Kidney epithelial cell (primary cell): Measurements from ENCODE around the gene AGL. TPM values are rescaled to one million over a fixed set of nuclear protein-coding genes. Genes with fewer than 3 reads are reported as not detected.
A peak's percentile ranks its signal among the peaks of the same experiment; 100 is the strongest.
"Not testable (repeated sequence)": the region's sequence is repeated elsewhere in the genome, so short reads cannot be mapped to it uniquely, and the experiment has no call there.

Experiments used
- DNase-seq: peaks from one replicate; pipeline ENCODE4 v3.0.0-alpha.2; 2010; ENCODE audit warnings: low read depth
- H3K27me3 ChIP-seq: 2 replicates; pipeline ENCODE4 v1.6.0; 2011; ENCODE audit warnings: low read length; ENCODE audit not compliant: control insufficient read depth, insufficient read depth
- H3K36me3 ChIP-seq: 2 replicates; pipeline ENCODE4 v1.5.1; 2011; ENCODE audit warnings: low read length; ENCODE audit not compliant: control insufficient read depth, insufficient read depth
- H3K4me3 ChIP-seq: 2 replicates; pipeline ENCODE4 v1.5.1; 2011; ENCODE audit warnings: low read depth, mild to moderate bottlenecking, control low read depth, low read length
- CTCF ChIP-seq: IDR thresholded peaks from 2 replicates; pipeline ENCODE4 v1.5.1; 2011; ENCODE audit warnings: mild to moderate bottlenecking, moderate library complexity, low read length, control low read depth, inconsistent platforms; ENCODE audit not compliant: insufficient read depth, poor library complexity, severe bottlenecking
- total RNA-seq: library from RNA; depleted of rRNA; stranded (reverse); fragments of >200 nt; gene quantifications from 2 replicates; pipeline ENCODE4 v1.2.3, GENCODE V29; 2015

AGL gene
- total RNA-seq, 1 donor from 2014 or later: 15.4 TPM

DNA sequence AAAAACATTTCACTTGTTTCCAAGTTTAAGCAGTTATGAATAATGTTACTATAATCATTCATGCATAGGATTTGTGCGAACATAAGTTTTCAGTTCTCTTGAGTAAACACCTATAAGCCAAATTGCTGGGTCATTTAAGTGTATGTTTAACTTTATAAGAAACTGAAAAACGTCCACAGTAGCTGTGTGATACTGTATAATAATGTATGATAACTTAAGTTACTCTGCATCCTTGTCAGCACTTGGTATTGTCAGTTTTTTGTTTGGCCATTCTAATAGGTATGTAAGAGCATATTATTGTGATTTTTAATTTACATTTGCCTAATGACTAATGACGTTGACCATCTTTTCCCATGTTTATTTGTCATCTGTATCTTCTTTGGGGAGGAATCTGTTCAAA is 105.2 kb downstream of the AGL start:
- no peak for TF ChIP-seq CTCF
- Histone ChIP-seq H3K27me3 (no peaks in the 10 kb centered on the region), H3K36me3 (no peaks in the 10 kb centered on the region), H3K4me3 (no peak overlapping the region)
- no peak for DNase-seq

- no peak for TF ChIP-seq CTCF
- no peak overlapping the region for H3K4me3 ChIP-seq
- no peaks in the 10 kb centered on the region for H3K27me3 ChIP-seq
- no peak for DNase-seq
- H3K36me3 ChIP-seq: no peaks in the 10 kb centered on the region
Measured at GRCh38 chr1:99956755-99957154, 106.6 kb downstream of the AGL start.

GRCh38 chr1:99957818-99958217 is 107.7 kb downstream of the AGL start:
- no peaks in the 10 kb centered on the region for H3K36me3 ChIP-seq
- no peak overlapping the region for H3K4me3 ChIP-seq
- no peaks in the 10 kb centered on the region for H3K27me3 ChIP-seq
- no peak for DNase-seq
- no peak for TF ChIP-seq CTCF

- not testable (repeated sequence) for H3K27me3 ChIP-seq, H3K36me3 ChIP-seq, DNase-seq, H3K4me3 ChIP-seq
Measured at GRCh38 chr1:99959189-99959705, 109.1 kb downstream of the AGL start.

GRCh38 chr1:99960260-99960659 is 110.1 kb downstream of the AGL start:
- not testable (repeated sequence) for DNase-seq, H3K4me3 ChIP-seq, H3K36me3 ChIP-seq, H3K27me3 ChIP-seq

- Histone ChIP-seq H3K36me3 (no peaks in the 10 kb centered on the region), H3K4me3 (no peak overlapping the region), H3K27me3 (no peaks in the 10 kb centered on the region)
- no peak for TF ChIP-seq CTCF
- DNase-seq: peak; percentile 14
Measured at GRCh38 chr1:99963041-99963795, 113.1 kb downstream of the AGL start.

GRCh38 chr1:99964806-99965205 is 114.6 kb downstream of the AGL start:
- TF ChIP-seq CTCF: no peak
- DNase-seq: no peak
- Histone ChIP-seq H3K36me3 (no peaks in the 10 kb centered on the region), H3K27me3 (no peaks in the 10 kb centered on the region), H3K4me3 (no peak overlapping the region)
